Neural progenitor cell (in vitro differentiated cells): Measurements from ENCODE around the gene TNRC18.

Experiments used
- EZH2 ChIP-seq: fragments of 200-600 bp; sonication (generic); IDR thresholded peaks from 2 replicates; pipeline ENCODE4 v1.6.1; 2017; ENCODE audit warnings: antibody characterized with exemption, mild to moderate bottlenecking, moderate library complexity
- EZH2phosphoT487 ChIP-seq: fragments of 200-600 bp; sonication (generic); IDR thresholded peaks from 2 replicates; pipeline ENCODE4 v1.6.1; 2017; ENCODE audit warnings: antibody characterized with exemption
- TF ChIP-seq, protein P1 (sequence below): fragments of 200-600 bp; sonication (generic); IDR thresholded peaks from 2 replicates; pipeline ENCODE4 v1.5.1; 2017; ENCODE audit warnings: antibody characterized with exemption, mild to moderate bottlenecking

DNA sequence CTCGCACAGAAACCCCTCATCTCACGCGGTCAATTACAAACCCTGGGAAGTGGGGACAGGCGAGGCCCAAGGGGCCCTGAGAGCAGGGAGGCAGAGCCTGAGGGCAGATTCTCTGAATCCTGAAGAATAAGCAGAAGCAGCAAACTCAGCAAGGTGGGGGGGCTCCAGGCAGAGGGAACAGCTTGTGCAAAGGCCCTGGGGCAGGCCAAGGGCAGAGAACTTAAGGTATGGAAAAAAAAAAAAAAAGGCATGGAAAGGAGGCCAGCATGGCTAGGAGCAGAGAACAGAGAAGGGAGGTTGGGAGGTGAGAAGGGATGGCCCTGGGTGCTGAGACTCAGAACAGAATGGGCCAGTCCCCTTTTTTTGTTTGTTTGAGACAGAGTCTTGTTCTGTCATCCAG, 32.8 kb upstream of the TNRC18 start:
- TF ChIP-seq, protein P1, sequence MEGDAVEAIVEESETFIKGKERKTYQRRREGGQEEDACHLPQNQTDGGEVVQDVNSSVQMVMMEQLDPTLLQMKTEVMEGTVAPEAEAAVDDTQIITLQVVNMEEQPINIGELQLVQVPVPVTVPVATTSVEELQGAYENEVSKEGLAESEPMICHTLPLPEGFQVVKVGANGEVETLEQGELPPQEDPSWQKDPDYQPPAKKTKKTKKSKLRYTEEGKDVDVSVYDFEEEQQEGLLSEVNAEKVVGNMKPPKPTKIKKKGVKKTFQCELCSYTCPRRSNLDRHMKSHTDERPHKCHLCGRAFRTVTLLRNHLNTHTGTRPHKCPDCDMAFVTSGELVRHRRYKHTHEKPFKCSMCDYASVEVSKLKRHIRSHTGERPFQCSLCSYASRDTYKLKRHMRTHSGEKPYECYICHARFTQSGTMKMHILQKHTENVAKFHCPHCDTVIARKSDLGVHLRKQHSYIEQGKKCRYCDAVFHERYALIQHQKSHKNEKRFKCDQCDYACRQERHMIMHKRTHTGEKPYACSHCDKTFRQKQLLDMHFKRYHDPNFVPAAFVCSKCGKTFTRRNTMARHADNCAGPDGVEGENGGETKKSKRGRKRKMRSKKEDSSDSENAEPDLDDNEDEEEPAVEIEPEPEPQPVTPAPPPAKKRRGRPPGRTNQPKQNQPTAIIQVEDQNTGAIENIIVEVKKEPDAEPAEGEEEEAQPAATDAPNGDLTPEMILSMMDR: no peak
- TF ChIP-seq EZH2phosphoT487 (no peak), EZH2 (no peak)
